Urothelium cell line (cell line): Measurements from ENCODE around the gene MPZL1.
A peak's percentile ranks its signal among the peaks of the same experiment; 100 is the strongest.

Experiments used
- DNase-seq: peaks from one replicate; pipeline ENCODE4 v3.0.0; 2011; ENCODE audit warnings: low spot score, mixed read lengths
- FAIRE-seq: peaks from 2 replicates; lab custom pipeline; 2011; peaks lifted over from hg19 to GRCh38; lab: Jason Lieb, UNC

MPZL1 gene

DNA sequence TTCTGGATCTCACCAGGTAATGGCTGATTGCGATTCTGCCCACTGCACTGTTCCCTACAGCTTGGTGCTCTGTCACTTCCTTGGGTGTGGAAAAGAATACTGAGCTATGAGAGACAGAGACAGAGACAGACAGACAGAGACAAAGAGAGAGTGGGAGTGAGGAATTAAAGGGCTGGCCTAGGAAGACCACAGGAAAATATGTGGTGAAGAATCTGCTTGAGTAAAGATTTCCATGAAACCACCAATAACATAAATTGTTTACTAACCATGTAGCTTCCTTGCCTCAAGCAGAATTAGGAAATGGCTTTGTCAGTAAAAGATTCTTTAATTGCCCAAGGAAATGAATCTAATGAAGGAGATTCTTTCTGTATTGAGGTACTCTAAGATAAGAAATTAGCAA lies 54.4 kb downstream of the MPZL1 start:
- FAIRE-seq (no peak), DNase-seq (no peak)

DNA sequence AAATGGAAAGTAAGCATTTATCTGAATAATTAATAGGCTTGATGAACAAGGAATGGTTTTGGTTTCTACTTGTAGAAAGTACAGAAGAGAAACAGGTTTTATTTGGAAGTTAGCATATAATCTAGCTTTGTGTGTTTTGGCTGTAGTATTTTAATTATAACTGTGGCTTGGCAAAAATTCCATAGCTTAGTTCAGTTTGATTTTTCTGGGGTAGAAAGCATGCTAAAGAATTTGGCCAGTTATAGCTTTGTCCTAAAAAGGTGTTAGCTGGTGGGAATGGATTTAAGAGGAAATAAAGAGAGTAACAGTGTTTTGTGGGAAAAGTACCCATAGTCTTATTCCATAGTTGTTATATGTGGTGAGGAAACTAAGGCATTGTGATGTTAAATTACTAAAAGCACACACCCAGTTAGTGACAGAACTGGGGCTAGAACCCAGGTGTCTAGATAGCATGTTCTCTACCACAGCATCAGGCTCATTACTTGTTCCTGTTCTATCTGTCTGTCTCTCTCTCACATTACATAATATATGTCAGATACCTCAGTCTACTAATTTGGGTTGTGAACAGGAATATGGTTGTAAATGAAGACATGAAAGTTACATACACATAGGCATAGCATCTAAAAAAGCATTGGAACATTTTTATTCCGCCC lies 55.0 kb downstream of the MPZL1 start:
- DNase-seq: no peak
- no peak for FAIRE-seq

- DNase-seq: no peak
- no peak for FAIRE-seq
These were observed 55.5 kb downstream of the MPZL1 start for GRCh38 chr1:167777269-167777650.

DNA sequence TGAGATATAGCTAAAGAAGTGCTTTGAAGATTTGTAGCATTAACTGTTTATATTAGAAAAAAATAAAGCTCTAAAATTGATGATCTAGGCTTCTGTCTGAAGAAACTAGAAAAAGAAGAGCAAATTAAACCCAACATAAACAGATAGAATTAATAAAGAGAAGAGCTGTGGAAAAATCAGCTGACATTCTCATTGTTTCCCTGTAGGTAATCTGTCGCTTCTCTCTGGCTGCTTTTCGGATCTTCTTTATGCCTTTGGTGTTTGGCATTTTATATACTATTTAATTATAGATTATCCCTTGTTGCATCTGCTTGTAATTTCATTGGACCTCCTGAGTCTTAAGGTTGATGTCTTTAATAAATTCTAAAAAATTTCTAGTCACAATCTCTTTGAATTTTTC lies 59.8 kb downstream of the MPZL1 start:
- FAIRE-seq (no peak), DNase-seq (no peak)

DNA sequence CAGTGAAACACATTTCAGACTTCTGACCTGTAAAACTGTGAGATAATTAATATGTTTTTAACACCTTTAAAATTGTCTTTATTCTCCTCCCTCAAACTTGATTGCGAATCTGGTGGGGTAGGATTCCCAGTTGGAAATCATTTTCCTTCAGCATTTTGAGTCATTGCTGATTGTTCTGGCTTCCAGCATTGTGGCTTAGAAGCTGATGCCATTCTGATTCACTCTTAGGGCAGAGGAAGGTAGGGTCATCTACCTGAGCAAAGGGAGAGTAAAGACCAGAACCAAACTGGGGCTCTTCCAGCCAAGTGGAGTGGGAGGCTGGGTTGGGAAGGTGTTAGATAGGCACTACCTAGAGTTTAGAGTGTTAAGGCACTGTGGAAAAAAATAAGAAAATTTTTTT lies 61.2 kb downstream of the MPZL1 start:
- FAIRE-seq (no peak), DNase-seq (no peak)

- FAIRE-seq (no peak), DNase-seq (no peak)
These were observed 63.2 kb downstream of the MPZL1 start for GRCh38 chr1:167784876-167785550.

DNA sequence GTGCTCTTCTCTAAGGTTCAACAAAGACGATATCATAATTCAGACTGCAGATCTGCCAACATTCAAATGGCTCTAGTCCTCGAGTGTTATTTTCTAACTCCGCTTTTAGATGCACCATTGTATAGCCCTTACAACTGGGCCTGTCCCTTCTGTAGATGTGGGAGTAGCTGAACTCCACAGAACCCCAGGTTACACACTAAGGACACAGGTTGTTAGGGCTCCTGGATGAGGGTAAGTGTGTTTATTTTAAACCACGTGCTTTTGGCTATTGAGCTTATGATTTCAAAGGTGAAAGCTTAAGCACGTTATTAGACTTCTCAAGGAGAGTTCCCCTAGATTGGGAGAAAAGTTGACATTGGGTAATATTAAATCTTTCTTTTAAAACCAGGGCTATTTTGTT lies 64.7 kb downstream of the MPZL1 start:
- FAIRE-seq: no peak
- DNase-seq: no peak

DNA sequence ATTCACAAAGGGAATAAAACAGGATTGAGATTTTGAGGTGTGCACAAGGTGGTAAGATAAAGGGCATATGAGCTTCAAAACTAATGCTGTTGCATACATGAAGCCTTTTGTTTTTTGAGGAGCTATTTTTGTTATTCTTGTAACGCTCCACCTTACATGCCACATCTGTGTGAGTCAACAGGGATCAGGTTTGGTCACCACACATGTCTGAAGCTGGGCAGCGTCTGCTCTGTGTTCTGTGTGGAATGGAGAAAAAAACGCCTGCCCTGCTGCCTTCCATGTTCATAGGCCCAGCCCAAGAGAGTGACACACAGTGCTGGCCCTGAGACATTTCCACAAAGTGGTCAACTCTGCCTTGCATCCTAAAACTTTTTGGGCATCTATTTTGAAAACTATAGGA lies 67.7 kb downstream of the MPZL1 start:
- no peak for DNase-seq
- FAIRE-seq: no peak

DNA sequence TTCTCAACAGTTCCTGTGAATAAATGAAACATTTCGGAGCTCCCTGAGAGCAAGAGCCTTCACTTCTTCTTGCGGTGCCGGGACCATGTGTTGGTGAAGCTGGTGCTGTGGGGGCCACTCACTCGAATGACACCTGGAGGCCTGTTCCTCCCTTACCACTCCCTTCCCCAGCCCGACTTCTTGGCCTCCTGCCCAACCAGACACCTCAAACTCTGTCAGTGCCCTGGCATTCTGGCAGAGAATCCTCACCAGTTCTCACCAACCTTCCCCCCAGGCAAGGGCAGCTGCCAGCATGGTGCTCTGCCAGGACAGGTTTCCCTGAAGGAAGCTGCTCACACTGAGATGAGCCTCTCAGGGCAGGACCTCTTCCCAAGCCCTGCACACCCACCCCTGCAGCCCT lies 68.3 kb downstream of the MPZL1 start:
- FAIRE-seq: no peak

DNA sequence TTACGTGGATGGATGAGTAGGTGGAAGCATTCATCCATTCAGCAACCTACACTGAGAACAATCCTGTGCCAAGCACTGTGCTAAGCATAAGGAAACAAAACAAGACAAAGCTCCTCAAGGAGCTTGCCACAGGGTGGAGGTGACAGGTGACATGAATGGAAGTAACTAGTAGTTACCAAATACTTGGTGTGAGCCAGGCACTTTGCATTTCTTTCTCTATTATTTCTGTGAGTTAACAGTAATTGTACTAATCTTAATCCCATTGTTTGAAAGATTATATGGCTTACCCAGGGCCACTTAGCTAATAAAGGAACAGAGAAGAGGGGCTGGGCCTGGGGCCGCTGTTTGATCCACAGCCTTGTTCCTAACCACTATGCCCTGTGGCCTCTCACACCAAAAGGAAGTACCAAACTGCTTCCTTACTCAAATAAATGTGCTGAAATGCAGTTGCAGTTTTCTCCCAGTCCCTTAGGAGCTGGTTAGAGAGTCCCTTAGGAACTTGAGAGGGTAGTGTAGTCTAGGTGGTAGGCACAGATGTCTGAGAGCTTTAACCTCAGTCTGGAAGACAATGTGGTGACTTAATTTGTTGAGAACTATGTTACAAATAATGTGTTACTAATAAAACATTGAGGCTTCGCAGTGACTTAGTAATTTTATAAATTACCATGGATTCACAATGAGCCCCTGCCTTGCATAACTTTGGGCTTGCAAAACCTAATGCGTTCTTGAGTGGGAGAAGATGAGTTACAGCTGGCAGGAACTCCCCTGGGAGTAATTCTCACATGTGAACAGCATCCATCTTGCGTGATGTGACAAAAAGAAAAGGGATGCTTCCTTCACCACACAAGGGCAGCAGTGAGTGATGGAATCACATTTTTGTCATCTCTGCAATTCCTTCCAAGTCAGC lies 69.8 kb downstream of the MPZL1 start:
- FAIRE-seq (no peak), DNase-seq (no peak)

More for the DNA sequence above, 68.3 kb downstream of the MPZL1 start:
- no peak for DNase-seq

DNA sequence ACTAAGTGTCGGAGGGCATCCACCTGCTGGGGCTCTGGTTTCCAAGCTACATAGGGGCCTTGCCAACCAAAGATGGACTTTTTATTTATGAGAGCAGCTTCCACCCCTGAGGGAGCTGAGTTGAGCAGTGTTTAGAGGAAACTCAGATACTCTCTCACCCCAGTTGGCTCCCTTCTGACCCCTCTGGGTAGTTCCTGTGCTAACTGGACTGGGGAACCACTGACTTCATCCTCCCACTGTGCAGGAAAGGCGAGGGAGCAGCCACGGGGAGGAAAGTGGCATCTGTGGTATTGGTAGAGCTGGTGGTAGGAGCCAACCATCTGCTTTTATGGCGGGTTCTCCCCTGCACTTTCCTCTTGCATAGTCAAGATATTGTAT lies 70.4 kb downstream of the MPZL1 start:
- DNase-seq (no peak), FAIRE-seq (no peak)

DNA sequence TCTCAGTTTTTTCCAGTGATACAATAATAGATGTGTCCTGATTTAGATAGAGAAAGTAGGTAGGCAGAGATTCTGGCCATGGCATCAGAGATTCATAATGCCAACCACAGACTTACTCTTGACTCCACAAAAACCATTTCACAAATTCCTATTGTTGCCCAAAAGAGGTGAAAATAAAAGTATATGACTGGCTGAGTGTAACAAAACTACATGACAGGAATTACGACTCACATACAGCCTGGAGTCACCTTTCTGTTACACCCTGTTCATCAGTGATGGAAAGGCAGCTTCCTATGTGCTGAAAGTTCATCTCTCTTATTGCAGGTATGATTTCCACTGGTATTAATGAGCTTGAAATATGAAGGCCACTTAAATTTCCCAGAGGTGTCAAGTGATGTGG lies 72.3 kb downstream of the MPZL1 start:
- DNase-seq (no peak), FAIRE-seq (no peak)

GRCh38 chr1:167795810-167796740 lies 74.3 kb downstream of the MPZL1 start:
- DNase-seq (no peak), FAIRE-seq (no peak)

GRCh38 chr1:167797015-167797414 lies 75.2 kb downstream of the MPZL1 start:
- DNase-seq (peak; percentile 30), FAIRE-seq (no peak)

DNA sequence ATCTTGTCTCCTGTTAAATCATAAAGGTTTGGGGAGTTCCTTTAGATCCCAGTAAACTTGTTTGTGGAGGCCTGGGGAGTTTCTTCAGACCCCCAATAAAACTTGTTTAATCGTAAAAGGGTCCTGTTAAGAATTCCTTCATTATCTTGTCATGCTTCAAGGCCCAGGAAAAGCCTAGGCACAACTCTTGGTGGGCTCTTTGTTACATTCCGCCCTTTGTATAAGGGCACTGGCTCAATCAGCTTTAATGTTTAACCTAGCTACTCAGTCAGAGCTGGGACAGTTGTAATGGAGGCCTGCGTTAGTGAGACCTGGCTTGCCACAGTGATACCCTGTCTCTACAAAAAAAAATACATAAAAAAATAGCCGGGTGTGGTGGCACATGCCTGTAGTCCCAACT lies 77.2 kb downstream of the MPZL1 start:
- DNase-seq (no peak), FAIRE-seq (no peak)

GRCh38 chr1:167799747-167800146 lies 78.0 kb downstream of the MPZL1 start:
- no peak for FAIRE-seq

DNA sequence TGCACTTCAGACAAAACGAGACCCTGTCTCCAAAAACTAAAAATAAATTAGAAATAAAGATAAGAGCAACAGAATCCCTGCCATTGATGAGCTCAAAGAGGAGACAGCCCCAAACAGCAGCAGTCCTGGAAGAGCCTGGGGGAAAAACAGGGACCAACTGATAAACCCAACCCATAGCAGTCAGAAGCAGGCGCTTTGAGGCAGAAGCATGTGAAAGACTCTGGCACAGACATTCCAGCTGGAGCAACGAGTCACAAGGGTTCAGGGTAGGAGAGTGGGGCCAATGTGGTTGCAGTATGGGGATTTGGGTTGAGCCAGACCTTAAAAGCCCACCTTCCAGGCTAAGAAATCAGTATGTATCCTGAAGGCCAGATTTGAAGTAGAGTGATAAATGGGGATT lies 78.5 kb downstream of the MPZL1 start:
- FAIRE-seq (no peak), DNase-seq (no peak)

More at GRCh38 chr1:167799747-167800146, 78.0 kb downstream of the MPZL1 start:
- no peak for DNase-seq

DNA sequence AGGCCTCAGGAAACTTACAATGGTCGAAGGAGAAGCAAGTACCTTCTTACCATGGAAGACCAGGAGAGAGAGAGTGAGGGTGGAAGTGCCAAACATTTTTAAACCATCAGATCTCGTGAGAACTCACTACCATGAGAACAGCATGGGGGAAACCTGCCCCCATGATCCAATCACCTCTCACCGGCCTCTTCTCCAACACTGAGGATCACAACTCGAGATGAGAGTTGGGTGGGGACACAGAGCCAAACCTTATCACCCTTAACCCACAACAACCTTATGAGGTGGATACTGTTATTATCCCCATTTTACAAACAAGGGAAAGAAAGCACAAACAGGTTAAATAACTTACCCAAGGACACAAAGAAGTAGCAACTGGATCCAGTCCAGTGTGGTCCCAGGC lies 80.5 kb downstream of the MPZL1 start:
- FAIRE-seq (no peak), DNase-seq (no peak)

GRCh38 chr1:167803358-167804207 lies 81.8 kb downstream of the MPZL1 start:
- no peak for FAIRE-seq

DNA sequence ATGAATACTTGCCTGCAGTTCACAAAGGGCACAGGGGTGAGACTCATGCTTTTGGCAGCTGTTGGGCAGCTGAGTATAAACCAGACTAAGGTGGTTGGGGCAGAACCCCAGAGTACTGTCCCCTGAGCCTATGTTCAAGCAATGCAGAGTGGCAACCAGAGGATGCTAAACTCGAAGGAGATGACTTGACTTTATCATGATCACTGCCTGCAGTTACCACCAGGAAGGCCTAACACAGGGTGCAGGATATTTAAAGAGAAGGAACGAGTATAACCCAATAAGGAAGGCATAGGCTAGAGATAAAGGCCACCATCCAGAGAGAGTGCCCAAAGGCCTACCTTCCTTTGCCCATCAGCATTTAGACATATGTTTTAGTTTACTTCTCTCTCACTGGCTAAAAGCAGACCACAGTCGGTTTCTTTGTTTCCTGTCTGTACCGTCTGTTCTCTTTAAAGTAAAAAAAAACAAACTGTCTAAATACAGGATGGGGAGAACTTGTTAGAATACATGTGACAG lies 83.3 kb downstream of the MPZL1 start:
- no peak for DNase-seq
- FAIRE-seq: no peak

More at GRCh38 chr1:167803358-167804207, 81.8 kb downstream of the MPZL1 start:
- DNase-seq: peak; percentile 83
